GM10248 (cell line): Measurements from ENCODE around the gene MYH1.

Experiments
- CTCF ChIA-PET: fragments of 300-600 bp; sonication (Branson Sonifier 250); formaldehyde crosslinking; extraction: SDS; loops from one replicate; lab custom pipeline; 2021; ENCODE audit warnings: antibody characterized with exemption; lab: Yijun Ruan, JAX
- POLR2A ChIA-PET: fragments of 350-650 bp; sonication (Branson Sonifier 250); formaldehyde crosslinking; extraction: SDS; loops from one replicate; lab custom pipeline; 2020; ENCODE audit warnings: antibody characterized with exemption; lab: Yijun Ruan, JAX
- DNase-seq: peaks from one replicate; pipeline ENCODE4 v3.0.0; 2012; ENCODE audit errors: extremely low spot score
- TF ChIP-seq, protein P1 (sequence below): IDR thresholded peaks from 2 replicates; pipeline ENCODE4 v1.5.1; 2012; ENCODE audit warnings: mild to moderate bottlenecking, low read depth; ENCODE audit errors: extremely low read depth, missing control alignments, control extremely low read depth

Gene MYH1

DNA sequence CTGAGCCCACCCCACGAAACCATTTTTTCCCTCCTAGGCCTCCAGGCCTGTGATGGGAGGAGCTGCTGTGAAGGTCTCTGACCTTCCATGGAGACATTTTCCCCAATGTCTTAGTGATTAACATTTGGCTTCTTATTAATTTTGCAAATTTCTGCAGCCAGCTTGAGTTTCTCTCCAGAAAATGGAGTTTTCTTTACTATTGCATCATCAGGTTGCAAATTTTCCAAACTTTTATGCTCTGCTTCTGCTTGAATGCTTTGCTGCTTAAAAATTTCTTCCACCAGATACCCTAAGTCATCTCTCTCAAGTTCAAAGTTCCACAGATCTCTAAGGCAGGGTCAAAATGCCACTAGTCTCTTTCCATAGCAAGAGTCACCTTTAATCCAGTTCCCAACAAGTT lies 36.1 kb downstream of the MYH1 start:
- ChIA-PET CTCF (no interaction called here), POLR2A (no interaction called here)
- no peak for DNase-seq
- TF ChIP-seq, protein P1, sequence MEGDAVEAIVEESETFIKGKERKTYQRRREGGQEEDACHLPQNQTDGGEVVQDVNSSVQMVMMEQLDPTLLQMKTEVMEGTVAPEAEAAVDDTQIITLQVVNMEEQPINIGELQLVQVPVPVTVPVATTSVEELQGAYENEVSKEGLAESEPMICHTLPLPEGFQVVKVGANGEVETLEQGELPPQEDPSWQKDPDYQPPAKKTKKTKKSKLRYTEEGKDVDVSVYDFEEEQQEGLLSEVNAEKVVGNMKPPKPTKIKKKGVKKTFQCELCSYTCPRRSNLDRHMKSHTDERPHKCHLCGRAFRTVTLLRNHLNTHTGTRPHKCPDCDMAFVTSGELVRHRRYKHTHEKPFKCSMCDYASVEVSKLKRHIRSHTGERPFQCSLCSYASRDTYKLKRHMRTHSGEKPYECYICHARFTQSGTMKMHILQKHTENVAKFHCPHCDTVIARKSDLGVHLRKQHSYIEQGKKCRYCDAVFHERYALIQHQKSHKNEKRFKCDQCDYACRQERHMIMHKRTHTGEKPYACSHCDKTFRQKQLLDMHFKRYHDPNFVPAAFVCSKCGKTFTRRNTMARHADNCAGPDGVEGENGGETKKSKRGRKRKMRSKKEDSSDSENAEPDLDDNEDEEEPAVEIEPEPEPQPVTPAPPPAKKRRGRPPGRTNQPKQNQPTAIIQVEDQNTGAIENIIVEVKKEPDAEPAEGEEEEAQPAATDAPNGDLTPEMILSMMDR: no peak

DNA sequence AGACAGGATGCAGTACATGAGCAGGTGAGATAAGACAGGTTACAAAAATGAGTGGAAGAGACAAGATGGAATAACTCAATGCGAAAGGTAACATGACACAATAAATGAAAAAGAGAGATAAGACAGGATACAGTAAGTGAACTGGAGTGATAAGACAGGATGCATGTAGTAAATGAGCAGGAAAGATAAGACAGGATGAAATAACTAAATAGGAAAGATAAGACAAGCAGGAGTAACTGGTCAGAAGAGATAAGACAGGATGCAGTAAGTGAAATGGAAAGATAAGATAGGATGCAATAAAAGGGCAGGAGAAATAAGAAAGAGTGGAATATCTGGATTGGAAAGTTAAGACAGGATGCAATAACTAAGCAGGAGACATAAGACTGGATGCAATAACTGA lies 40.6 kb downstream of the MYH1 start:
- no peak for DNase-seq
- TF ChIP-seq, protein P1: no peak
- ChIA-PET CTCF (no interaction called here), POLR2A (no interaction called here)

DNA sequence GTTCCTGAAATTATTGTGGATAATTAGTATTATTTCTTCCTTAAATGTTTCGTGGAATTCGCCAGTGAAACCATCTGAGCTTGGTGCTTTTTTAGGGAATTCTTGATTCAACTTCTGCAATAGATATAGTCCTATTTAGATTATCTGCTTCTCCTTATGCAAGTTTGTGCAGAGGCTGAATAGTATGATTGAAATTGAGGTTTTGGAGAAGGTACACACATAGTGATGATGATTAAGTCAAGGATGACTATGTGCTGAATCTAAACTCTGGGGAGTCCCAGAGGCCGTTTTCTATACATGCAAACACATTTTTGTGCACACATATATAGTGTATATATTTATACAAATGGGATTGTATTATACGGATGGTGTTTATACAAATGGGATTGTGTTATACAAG lies 43.8 kb downstream of the MYH1 start:
- ChIA-PET POLR2A (no interaction called here), CTCF (no interaction called here)
- no peak for DNase-seq
- TF ChIP-seq, protein P1: no peak

DNA sequence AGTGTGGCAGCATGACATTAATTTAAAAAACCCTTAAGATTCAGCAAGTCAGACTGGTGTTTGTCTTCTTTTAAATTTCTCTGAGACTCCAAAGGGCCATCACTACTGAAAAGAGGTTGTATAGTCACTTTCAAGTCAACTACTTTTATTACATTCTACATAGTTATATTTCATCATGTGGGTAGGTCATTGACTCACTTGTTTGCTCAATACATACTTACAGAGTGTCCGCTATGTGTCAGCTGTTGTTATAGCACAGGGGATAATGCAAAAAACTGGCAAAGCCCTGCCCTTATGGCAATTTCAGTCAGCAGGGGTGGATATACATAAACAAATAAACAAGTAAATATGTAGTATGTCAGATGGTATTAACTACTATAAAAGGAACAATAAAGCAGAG lies 46.5 kb downstream of the MYH1 start:
- TF ChIP-seq, protein P1: no peak
- no peak for DNase-seq
- CTCF ChIA-PET: no interaction called here
- POLR2A ChIA-PET: no interaction called here

DNA sequence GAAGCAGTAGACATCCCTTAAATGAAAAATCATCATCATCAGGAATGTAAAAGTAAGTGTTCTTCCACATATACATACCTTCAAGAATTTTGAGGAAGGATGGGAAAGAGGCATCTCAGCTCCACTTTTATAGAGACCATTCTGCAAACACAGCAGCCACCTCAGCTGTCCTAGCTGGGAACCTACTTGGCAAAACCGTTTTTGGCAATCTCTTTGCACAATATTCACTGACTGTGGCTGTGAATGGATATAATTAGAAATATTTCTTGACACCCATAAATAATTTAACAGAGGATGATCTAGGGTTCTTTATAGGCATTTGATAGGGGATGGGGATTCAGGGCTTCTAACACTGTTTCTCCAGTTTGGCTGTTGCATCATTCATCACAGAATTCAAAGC lies 48.9 kb downstream of the MYH1 start, which contains the start of gene MYH4:
Gene MYH4 (minus strand): TSS at position 101 of the 400 bp plus-strand sequence. CDS start 2,814 bp downstream, outside the sequence.
- CTCF ChIA-PET: interaction anchor here (0.8 kb wide), 1 partner anchor 25 kb away, joined by 3 read pairs; no protein-coding TSS in a partner anchor
- POLR2A ChIA-PET: no interaction called here
- TF ChIP-seq, protein P1: no peak
- no peak for DNase-seq

DNA sequence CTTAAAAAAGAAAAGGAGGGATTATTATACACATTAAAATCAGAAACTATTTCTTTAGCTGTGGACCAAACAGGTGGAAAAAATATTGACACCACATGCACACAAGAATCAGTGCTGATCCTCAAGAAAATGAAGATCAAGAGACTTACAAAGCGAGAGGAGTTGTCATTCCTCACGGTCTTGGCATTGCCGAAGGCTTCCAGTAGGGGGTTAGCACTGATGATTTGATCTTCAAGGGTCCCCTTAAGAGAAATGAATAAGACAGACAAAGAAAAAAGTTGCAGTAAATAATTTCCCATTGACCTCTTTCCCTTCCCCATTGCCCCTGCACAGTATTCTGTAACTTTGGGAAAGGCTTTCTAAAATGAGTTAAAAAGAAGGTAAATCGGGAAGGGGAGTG lies 54.9 kb downstream of the MYH1 start:
- no peak for DNase-seq
- POLR2A ChIA-PET: no interaction called here
- TF ChIP-seq, protein P1: no peak
- CTCF ChIA-PET: interaction anchor here (1.4 kb wide), 1 partner anchor 13 kb away, joined by 3 read pairs; no protein-coding TSS in a partner anchor
